Epithelial cell of proximal tubule (primary cell): Measurements from ENCODE around the gene FCER1G. TPM values are rescaled to one million over a fixed set of nuclear protein-coding genes. Genes with fewer than 3 reads are reported as not detected.

Experiments used
- DNase-seq: peaks from one replicate; pipeline ENCODE4 v3.0.0-alpha.2; 2011; ENCODE audit warnings: low read depth
- H3K4me3 ChIP-seq: 2 replicates; pipeline ENCODE4 v1.5.1; 2011; ENCODE audit warnings: low read depth, mild to moderate bottlenecking, low read length
- total RNA-seq: library from RNA; depleted of rRNA; stranded (reverse); fragments of >200 nt; gene quantifications from 2 replicates; pipeline ENCODE4 v1.2.3, GENCODE V29; 2015
- TF ChIP-seq, protein P1 (sequence below): conservative IDR thresholded peaks from 2 replicates; pipeline ENCODE4 v1.5.1; 2012; ENCODE audit warnings: low read depth, mild to moderate bottlenecking, low read length

FCER1G gene
- total RNA-seq, 1 donor from 2014 or later: not detected

DNA sequence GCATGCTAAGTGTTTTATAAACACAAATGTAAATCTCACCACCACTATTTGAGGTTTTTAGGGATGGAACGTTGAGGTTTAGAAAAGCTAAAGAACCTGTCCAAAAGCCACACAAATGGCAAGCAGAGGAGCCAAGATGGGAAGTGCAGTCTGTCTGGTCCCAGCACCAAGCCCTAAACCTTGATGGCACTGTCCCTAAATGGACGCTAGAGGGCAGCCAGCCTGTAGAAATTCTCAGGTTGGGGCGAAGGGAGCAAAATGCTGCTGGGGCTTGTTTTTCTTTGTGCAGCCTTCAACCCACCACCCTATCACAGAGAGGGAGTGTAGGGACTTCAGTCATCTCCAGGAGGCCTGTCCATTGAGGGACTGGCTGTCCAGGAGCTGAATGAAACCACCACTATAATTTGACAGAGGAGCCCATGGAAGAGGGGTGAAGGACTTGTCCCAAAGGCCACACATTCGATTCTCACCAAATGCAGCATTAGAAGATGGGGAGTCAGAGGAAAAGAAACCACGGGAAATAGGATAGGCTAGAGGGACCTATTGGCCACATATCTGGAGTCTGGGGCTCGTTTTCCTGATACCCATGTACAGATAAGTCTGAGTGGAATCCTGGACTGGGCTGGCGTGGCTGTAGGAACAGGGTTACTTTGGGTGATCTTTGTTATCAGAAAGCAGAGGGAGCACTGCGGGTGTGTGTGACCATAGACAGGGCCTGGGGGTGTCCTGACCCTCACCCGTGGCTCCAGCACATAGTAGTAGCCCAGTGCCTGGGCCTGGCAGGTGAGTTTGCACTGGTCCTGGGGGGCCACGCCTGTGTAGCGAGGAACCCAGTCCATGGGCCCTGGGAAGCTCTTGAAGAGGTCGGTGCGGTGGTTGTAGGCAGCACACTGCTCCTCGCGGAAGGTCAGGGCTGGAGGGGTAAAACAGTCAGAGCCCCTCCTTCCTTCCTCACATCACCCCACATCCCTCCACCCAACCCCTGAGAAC lies 22.3 kb upstream of the FCER1G start:
- H3K4me3 ChIP-seq: no peak overlapping the region
- DNase-seq: no peak
- TF ChIP-seq, protein P1, sequence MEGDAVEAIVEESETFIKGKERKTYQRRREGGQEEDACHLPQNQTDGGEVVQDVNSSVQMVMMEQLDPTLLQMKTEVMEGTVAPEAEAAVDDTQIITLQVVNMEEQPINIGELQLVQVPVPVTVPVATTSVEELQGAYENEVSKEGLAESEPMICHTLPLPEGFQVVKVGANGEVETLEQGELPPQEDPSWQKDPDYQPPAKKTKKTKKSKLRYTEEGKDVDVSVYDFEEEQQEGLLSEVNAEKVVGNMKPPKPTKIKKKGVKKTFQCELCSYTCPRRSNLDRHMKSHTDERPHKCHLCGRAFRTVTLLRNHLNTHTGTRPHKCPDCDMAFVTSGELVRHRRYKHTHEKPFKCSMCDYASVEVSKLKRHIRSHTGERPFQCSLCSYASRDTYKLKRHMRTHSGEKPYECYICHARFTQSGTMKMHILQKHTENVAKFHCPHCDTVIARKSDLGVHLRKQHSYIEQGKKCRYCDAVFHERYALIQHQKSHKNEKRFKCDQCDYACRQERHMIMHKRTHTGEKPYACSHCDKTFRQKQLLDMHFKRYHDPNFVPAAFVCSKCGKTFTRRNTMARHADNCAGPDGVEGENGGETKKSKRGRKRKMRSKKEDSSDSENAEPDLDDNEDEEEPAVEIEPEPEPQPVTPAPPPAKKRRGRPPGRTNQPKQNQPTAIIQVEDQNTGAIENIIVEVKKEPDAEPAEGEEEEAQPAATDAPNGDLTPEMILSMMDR: peak; percentile 92

DNA sequence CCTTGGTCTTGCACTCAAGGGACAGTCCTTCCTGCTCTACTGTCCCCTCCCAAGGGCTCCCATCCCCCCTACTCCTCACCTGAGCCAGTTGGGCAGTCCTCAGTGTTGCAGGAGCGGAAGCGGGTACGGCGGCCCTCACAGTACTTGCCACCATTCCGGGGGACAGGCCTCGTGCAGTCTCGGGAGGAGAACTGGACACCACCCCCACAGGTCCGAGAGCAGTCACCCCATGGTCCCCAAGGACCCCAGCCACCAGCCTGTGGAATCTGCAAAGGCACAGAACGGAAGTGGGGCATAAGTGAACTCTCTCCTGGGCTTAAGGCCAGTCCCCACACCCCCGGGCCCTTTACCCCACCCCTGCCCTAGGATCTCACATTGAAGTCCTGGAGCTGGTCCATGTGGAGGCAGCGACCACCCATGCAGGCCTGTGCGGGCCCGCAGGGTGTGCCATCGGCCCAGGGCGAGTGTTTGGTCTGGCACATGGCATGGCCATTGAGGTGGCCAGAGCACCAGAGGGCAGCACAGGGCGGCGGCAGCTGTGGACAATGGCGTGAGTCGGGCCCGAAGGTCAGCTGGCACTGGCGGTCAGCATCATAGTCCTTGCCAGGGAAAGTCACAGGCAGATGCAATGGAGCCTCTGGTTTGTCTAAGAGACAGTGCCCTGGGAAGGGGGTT lies 21.4 kb upstream of the FCER1G start:
- TF ChIP-seq, protein P1: peak; percentile 45
- H3K4me3 ChIP-seq: no peak overlapping the region
- DNase-seq: no peak

DNA sequence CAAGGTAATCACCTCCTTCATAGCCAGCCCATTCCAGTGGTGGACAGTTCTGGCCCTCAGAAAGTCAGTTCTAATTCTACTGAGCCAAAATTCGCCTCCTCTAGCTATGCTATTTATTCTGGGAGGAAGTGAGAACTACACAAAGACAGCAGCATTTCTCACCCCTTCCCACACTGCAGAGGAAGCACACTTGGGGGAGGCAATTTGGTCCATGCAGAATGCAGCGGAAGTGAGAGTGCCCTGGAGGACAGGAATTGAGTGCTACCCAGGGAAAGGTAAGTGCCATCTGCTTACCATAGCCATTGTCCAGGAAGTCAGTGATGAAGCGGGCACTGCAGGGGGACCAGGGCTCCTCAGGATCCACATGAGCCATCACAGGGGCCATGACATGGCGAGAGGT lies 19.9 kb upstream of the FCER1G start:
- DNase-seq: no peak
- TF ChIP-seq, protein P1: no peak
- no peak overlapping the region for H3K4me3 ChIP-seq

DNA sequence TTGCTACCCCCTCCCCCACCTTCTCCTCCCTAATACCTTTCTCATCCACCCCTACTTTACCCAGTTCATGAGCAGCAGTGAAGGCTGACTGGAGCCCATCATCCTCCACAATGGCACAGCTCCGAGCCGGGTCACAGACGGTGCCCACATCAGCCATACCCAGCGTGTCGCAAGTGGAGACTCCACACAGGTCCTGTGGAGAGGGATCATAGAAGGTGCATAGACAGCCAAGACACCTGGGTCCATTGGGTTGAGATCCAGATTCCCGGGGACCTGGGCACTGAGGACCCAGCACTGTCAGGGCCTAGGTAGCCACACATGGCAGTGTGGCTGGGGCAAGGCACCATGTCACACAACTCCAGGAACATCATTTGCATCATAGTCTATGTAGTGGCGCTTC lies 19.0 kb upstream of the FCER1G start:
- no peak for DNase-seq
- H3K4me3 ChIP-seq: no peak overlapping the region
- TF ChIP-seq, protein P1: no peak

DNA sequence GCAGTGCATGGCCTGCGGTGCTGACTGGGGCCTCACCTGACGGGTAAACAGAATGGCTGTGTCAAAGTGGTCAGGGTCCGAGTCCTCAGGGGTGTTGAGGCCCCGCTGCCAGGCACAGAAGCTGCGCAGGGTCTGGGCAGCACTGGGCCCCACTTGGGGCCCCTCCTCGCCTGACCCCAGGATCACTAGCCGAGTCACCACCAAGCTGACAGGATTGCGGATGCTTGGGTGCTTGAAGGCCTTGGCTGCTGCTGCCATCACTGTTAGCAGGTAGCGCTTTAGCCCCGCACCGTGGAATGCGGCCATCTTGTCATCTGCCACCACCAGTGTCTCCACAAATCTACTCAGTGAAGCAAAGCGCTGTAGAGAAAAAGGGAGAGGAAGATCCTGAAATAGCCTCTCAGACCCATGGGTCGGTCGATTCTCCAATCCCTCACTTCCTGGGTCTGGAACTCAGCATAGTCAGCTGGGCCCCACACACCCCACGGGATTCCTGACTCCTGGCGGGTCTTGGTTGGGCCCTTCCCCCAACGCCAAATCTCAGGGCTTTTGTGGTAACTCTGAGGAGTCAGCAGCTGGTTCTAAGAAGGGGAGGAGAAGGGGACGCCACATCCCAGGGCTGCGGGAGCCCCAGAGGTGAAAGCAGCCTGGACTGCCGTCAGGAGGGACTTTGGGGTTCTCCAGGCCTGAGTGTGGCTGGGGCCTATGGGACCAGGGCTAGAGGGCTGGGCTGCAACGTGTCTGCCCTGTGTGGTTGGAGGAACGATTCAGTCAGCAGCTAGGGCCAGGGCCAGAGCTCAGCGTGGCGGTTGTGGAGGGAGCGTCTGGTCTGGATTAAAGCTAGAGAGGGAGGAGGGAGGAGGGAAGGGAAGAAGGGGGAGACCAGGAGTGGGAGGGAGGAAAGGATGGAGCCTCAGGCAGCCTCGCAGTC lies 18.3 kb upstream of the FCER1G start:
- DNase-seq: no peak
- TF ChIP-seq, protein P1: no peak
- H3K4me3 ChIP-seq: no peak overlapping the region

DNA sequence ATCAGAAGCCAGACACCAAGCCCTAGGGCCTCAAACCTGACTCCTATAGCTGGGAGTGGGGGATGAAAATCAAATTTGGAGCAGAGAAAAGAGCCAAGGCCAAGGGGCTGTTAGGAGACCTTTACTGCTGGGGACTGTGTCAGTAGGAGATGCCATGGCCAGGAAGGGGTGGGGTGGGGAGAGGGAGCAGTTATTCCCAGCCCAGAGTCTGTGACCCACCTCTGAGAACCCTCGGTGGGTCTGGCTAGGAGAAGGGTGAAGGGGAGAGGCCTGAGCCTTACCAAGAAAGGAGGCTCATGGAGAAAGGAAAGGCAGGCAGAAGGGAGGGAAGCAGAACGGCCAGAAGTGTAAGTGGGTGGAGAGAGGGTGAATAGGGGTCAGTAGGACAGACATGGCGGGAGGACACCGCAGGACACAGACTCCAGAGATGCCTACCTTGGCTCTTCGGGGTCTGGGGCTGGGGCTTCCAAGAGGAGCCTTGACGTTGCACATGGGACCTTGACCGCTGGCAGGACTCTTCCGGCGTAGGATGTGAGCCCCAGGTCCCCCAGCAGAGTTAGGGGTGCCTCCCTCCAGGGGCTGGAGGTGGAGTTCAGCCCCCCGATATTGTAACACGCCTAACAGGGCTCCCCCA lies 17.4 kb upstream of the FCER1G start:
- TF ChIP-seq, protein P1: no peak
- DNase-seq: no peak
- H3K4me3 ChIP-seq: no peak overlapping the region
